Dermis blood vessel endothelial cell (primary cell): ENCODE results near the gene PCA3. TPM values are rescaled to one million over a fixed set of nuclear protein-coding genes. Genes with fewer than 3 reads are reported as not detected.
"Not testable (repeated sequence)": the region's sequence is repeated elsewhere in the genome, so short reads cannot be mapped to it uniquely, and the experiment has no call there.

Source experiments
- DNase-seq: peaks from one replicate; pipeline ENCODE4 v3.0.0; 2010
- total RNA-seq: library from RNA; depleted of rRNA; stranded (reverse); fragments of >200 nt; gene quantifications from 2 replicates; pipeline ENCODE4 v1.2.3, GENCODE V29; 2014

The PCA3 gene
- total RNA-seq: under 0.01 and 0.33 TPM in 2 replicates

DNA sequence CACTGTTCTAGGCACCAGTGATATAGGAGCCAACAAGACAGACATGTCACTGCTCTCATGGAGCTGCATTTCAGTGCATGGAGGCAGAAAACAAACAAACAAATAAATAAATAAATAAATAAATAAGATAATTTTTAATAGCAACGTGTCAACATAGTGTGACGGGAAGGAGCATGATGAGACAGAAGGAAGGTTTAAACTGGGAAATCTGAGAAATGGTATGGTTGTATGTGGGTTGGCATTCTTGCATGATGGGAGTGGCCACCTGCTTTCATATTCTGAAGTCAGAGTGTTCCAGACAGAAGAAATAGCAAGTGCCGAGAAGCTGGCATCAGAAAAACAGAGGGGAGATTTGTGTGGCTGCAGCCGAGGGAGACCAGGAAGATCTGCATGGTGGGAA, at the start of gene PCA3:
TSS of gene PCA3 (plus strand) at position 301 of the 400 bp plus-strand sequence.
- no peak for DNase-seq

DNA sequence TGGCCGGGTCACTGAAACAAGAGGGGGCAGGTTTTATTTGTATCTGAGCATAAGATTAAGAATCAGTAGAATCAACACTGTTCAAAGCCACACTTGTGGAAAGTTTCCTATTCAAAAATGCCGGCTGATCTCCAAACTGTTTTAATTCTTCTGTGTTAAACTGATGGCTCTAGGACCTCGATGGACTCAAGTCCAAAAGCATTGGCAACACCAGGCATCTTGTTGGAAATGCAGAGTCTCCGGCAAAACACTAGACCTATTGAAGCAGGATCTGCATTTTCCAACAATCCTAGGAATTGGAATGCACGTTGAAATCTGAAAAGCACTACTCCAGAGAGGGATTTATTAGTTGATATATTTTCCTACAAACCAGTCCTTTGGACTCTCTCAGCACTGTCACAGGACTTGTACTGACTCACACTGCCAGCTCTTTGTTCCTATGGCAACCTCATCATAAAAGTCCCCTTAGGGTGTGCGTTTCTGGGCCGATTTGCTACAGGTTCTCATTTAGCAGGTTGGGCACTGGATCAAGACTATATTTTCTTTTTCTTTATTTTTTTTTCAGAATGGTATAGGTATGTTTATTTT, 48.1 kb upstream of the PCA3 start:
- no peak for DNase-seq

DNA sequence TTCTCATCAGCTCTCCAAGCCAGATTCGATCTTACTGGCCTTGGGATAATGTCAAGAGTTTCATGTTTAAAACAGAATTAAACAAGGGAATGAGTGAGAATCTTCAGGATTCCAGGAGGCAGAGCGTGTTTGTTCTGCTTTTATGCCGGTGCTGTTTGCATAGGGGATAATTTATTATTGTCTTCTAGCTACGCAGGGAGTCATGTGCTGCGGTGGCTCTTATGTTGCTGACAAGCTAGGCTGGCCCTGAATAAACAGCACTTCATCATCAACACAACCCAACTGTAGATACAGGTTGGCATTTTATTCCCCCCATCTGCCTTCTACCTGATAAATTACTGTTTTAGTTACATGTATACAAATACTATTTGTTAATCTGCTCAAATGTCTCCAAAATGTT, 47.1 kb upstream of the PCA3 start:
- peak; percentile 14 for DNase-seq

DNA sequence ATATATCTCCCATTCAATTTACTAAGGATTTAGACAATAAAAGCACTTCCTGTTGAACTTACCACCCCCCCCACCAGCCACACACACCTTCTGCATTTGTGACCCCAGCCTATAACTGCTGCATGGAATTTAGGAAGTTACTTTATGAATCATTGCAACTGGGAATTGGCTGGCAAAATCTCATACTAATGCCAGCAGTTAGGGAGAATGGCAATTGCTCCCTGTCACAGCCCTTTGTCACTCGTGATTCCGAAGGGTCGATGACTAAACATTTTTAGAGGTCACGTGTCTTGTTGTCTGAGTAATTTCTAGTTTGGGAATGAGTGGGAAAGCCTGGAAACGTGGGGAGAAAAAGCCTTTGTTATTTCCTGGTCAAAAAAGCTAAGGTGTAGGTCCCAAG, 46.6 kb upstream of the PCA3 start:
- peak; percentile 78 for DNase-seq

DNA sequence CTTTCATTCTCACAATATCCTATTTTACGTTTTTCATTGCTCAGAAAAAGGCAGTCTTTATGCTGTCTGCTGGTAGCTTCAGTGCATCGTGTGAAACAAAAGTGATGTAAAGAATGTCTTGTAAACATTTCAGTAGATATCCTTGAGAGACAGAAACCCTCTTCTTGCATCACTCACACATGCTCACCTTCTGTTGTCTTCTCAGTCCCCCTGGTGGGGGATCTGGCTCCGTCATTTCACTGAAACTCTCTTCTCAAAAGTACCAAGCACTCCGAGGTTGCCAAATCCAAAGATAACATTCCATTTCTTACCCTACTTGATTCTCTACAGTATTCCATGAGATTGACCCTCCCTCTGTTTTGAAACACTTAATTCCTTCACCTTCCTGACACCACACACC, 46.1 kb upstream of the PCA3 start:
- DNase-seq: no peak

DNA sequence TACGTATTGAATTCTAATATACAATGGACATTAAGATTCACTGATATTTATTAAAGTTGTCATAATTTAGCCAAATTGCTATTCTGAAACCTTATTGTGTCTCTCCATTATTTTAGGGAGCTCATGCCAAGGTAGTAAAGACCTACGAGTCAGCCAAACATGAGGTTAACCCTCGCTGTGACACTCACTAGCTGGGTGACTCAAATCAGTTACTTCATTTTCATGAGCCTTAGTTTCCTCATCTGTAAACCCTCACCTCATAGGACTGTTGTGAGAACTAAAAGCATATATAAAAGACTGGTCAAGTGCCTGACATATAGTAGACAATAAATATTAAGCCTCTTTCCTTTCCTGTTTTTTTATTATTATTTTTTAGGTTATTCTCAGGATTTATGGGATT, 44.0 kb upstream of the PCA3 start:
- no peak for DNase-seq

DNA sequence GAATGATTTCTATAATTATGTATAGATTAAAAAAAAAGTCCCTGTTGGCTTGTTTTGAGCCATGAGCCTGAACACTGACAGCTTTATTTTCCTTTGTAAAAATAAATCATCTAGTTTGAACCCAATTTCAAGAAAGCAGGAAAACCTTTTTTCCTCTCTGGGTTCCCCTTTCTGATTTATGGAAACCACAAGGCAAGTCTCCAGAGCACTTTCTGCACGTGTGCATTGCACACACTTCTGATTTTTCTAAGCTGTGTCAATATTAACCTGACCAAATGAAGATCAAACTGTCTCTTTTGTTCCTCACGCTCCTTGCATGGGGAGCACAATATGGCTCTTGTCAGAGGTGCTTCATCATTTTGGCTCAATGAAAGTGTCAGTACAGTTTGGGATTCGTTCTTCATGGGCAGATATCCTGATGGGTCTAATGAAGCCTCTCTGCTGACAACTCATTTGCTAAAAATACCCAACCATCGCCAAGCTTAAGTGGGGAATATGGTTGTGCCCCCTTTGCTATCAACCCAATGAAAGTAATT, 39.2 kb upstream of the PCA3 start:
- DNase-seq: no peak

DNA sequence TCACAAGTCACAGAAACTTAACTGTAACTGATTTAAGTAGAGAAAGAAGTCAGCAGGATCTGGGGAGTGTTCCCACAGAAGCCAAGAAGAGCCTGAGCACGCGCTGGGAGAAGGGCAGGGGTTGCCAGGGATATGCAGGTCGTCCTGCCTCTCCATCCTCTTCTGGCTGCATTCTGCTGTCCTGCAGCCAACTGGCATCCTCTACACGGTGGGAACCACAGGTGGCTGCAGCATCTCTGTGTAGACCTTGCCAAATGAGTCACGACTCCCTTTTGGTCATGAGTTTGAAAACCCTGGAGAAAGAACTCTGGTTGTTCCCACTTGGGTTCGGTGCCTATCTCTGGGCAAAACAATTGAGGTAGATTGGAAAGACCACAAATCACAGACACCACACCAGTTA, 38.4 kb upstream of the PCA3 start:
- DNase-seq: no peak

DNA sequence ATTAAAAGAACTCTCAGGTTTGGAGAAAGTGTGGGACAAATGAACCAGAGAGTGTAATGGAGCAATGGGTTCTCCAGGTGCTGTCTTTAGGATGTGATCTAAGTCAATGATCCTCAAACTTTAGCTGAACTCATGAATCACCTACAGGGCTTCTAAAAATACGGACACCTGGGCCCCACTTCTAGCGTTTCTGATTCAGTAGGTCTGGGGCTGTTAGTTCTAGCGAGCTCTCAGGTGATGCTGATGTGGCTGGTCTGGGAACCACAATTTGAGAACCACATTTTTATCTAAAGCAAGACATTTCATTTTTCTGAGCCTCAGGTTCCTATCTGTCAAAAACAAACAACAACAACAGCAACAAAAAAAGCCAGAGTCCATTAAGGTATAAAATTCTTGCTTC, 35.1 kb upstream of the PCA3 start:
- no peak for DNase-seq

DNA sequence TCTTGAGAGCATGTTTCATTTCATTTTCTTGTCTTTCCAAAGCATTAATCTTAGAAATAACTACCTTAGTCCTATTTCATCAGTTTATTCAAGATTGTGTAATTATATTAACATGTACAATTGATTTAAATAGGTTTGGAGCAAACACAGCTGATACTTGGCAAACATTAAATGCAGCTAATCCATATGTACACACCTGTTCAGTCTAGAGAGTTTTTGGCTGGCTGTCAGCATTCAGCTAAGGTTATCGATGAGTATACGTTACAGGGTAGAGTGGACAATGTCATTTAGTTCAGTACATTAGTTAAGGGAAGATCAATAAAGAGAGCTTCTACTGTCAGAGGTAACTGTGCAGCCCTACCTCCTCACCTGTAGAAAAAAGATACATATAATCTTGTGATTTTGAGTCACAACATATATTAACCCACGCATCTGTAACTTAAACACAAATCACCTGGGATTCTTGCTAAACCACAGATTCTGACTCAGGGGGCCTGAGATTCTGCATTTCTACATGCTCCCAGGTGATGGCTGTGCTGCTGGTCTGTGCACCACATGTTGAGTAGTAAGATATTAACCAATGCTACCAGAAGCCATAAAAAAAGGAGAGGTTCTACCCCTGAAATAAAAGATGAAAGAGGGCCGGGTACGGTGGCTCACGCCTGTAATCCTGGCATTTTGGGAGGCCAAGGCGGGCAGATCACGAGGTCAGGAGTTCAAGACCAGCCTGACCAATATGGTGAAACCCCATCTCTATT, 34.1 kb upstream of the PCA3 start:
- DNase-seq: no peak

DNA sequence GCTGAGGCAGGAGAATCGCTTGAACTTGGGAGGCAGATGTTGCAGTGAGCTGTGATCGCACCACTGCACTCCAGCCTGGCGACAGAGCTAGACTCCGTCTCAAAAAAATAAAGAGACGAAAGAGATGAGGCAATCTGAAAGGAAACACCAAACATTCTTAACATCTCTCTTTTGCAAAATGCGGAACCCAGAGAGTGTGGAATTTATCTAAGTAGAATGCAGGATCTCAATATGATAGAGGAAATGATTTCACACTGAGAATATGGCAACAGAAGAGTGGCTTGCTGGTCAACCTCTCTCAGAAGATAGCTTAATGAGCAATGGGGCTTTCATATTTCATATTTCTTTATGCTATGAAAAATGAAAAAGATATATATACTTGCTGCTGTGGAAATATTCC, 33.4 kb upstream of the PCA3 start:
- DNase-seq: no peak

DNA sequence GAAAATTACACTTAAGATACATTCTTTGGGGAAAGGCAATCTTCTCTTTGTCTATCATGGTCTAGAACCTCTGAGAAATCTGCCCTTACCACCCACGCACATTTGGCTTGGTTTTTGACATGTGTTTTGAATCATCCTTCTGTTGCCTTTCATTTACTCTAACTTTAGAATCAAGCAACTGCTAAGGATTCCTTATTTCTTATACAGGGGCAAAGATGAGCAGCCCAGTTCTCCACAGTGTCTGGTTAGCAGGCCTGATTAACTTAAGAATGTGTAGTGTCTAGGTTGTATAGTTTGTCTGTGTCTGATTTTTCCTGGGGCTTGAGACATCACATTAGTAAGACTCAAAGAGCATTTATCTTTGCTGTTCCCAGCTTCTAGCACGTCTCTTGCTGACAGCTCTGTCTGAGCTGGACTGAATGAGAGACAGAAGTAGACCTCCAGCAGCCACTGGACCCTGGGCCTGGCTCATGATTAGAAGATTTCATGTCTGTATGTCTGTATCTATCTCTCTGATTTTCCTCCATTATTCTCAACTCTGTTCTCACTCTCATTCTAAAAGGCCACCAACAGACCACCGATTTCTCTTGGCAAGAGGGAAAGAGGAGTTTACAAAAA, 31.8 kb upstream of the PCA3 start:
- DNase-seq: no peak

DNA sequence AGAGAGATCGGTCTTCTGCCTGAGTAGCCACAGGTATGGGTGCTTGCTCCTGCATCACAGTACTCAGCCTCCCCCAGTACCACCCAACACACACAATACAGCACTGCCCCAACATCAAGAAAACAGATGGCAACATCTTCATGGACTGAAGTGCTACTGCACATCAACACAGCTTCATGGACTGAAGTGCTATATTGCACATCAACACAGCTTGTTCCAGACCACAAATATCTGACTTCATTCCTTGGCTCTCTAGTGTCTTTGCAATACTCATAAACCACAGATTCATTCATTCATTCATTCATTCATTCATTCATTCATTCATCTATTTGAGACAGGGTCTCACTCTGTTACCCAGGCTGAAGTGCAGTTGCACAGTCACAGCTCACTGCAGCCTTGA, 31.1 kb upstream of the PCA3 start:
- DNase-seq: no peak

DNA sequence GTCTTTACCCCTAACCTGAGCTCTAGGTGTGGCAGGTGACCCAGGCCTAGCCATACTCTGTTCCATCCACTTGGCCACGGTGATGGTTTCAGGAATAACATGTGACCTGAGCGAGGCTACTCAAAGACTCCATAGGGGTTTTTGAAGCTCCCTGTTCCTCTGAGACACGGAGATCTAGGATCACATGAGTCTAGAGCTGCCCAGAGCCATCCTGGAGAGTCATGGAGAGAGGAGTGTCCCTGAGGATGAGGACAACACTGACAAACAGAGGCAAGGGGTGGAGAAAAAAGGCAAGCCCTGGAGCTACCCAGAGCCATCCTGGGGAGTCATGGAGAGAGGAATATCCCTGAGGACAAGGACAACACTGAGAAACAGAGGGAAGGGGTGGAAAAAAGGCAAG, 29.5 kb upstream of the PCA3 start:
- DNase-seq: no peak

DNA sequence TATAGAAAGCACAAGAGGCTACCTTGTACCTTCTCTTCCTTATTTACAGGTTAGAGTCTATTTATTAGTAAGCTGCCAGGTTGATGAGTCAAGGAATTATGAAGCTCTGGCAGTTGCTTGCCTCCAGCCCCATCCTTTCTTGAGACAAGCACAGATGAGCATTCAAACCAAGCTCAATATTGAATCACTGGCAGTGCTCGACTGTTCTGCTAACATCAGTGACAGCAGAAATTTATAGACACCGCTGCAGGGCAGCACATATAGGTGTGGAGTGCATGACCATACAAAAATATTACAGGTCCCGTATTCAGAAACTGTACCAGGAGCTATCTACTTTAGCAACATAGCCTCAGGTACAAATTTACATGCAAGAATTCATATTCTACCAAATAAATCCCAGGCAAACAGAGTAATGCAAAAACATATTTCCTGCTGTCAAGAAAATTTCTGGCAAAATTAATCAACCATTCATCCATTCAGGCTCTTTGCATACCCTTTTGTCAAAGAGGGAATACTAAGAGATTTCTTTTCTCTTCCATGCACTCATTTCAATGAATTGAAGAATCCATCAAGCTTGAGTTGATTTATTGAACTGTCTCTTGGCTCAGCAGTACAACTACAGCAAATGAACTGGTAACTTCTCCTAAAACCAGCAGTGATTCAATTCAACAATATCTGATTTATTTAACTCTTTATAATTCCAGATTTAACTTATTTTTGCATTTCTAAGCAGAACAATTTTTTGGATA, 26.9 kb upstream of the PCA3 start:
- no peak for DNase-seq

DNA sequence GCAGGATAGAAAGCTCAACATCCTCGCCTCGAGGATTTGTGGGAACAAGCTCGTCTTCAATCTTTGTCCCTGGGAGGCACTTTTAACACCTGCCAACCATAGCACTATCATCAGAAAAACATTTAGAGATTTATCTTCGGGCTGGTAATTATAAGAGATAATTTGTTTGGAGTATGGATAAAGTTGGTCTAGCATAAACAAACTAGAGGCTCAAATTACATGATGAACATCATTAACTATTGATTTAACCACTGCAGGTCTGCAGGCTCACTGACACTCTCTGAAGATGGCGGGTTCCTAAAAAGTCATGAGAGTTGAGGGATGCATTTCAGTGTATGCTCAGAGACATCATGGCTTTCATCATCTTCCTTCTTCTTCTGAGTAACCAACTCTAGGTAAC, 25.8 kb upstream of the PCA3 start:
- no peak for DNase-seq

DNA sequence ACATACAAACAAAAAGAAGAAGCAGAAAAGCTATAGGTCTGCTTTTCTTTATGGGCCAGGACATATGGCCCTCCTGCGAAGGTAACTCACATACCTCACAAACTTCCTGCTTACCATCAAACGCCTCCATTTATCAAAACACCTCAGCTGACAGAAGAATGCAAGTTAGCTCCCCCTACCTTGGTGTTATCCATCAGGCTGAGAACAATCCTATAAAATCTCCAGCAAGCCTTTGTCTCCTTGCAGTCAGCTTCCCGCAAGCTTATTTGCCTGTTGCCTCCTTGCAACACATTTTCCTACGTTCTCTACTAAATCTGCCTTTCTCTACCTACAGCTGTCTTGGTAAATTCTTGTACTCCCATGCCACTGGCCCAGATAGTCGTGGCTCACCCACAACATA, 22.7 kb upstream of the PCA3 start:
- no peak for DNase-seq

DNA sequence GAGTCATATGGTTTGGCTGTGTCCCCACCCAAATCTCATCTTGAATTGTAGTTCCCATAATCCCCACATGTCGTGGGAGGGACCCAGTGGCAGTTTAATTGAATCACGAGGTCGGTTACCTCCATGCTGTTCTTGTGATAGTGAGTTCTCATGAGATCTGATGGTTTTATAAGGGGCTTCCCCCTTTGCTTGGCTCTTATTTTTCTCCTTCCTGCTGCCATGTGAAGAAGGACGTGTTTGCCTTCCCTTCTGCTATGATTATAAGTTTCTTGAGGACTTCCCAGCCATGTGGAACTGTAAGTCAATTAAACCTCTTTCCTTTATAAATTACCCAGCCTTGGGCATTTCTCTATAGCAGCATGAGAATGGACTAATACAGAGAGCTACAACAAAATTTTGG, 21.3 kb upstream of the PCA3 start:
- not testable (repeated sequence) for DNase-seq

DNA sequence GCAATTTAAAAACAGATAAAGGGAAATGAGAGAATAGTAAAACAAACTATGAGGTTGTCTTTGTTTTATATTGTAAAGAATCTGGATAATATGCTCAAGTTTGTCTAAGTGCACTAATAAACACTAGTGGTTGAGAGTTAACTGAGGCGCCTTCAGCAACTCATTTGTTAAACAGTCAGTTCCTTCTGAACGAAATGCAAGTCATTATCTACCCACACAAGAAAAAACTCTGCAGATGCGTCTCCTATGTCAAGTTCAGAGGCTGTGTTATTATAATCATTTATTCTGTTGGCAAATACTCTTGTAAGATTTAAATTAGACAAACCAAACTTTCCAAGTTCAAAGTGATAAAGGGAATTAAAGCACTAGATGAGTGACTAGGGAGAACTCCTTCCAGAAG, 20.3 kb upstream of the PCA3 start:
- no peak for DNase-seq

DNA sequence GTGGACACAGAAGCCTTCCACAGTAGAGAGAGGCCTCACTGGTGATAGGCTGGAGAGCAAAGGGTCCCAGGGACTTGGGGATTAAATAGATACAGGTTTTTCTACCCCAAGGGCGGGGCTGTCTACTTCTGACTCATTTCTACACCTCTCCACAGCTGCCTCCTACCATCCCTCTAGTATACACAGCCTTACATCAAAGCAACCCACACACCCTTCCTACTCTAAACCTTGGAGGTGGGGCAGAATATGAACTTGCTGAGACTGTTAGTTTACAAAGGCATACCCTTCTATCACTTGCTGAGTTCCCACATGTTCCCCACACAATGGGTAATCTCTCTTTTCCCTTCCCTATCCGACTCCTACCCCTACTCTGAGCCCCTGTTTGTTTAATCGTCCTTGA, 19.9 kb upstream of the PCA3 start:
- DNase-seq: no peak

DNA sequence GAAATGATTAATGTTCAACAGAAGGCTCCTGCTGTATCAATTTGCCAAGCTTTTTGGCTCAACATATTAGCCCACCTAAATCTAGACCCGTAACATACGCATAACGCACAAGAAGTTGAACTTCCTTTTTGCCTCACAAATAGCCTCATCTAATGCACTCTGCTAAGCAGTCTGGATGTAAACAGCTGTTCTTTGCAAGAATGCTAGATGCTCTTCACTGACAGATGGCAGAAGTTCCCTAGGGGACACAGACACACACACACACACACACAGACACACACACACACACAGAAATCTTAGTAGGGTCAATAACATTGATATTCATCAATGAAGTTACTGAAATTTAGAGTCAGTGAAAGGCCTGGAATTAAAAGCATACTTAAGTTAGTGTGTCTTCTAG, 13.2 kb upstream of the PCA3 start:
- DNase-seq: no peak

DNA sequence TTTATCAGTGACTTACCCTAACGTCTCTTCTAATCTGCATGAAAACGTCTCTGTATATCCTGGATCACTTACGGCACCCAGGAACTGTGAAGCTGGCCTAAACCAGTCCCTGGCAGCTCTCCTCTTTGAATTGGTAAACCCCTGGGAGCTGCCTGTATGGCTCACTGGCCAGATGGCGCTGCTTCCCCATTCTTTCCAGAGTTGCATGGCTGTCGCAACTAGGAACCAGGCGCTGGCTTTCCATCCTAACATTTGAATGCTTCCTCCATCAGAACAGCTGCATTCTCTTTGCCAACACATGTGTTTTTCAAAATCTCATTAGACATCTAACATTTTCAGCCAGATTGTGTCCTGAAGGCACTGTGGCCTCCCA, 8.0 kb upstream of the PCA3 start:
- DNase-seq: no peak

DNA sequence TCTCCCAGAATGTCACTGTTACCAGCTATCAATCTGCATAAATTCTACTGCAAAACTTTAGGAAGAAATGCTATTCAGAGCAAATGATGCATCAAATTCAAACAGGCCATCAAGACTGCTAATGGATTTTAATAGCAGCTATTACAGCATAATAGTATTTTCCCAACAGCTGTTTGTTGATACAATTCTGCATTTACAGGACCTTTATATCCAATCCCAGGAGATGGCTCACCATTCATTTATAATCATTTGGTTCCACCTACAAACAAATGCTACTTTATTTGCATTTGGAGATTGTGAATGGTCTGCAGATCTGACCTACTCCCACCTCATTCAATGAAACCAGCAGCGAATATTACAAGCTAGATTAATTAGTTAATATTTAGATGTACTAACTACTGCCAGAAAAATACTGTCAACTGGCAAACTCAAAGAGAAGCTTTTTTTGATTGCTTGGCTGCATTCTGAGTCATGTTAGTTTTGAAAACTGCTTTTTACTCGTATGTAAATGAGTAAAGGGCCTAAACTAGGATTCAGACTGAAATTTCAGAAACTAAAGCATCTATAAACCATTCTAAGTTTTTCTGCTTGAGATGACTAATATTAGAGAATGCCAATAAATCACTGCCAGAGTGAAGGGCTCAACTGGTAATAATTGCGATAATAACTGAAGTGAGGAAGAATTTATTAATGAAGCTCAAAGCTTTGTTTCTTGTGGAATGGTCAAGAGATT, 7.1 kb upstream of the PCA3 start:
- DNase-seq: no peak
